IPS-15b (cell line): ENCODE results near the gene PMEPA1.

Source experiments
- H3K27me3 ChIP-seq: one replicate; pipeline ENCODE4 v1.6.1; 2013; ENCODE audit warnings: low read length; ENCODE audit not compliant: control insufficient read depth, insufficient read depth
- H3K36me3 ChIP-seq: one replicate; pipeline ENCODE4 v1.6.1; 2013; ENCODE audit warnings: low read length; ENCODE audit not compliant: control insufficient read depth, insufficient read depth
- H3K4me1 ChIP-seq: one replicate; pipeline ENCODE4 v1.6.1; 2013; ENCODE audit warnings: mild to moderate bottlenecking, low read length; ENCODE audit not compliant: control insufficient read depth, insufficient read depth
- H3K4me3 ChIP-seq: one replicate; pipeline ENCODE4 v1.5.1; 2013; ENCODE audit warnings: low read depth, low read length
- H3K9ac ChIP-seq: one replicate; pipeline ENCODE4 v1.6.1; 2013; ENCODE audit warnings: low read depth, mild to moderate bottlenecking, low read length
- H3K9me3 ChIP-seq: one replicate; pipeline ENCODE4 v1.6.1; 2013; ENCODE audit warnings: mild to moderate bottlenecking, low read length; ENCODE audit not compliant: control insufficient read depth, insufficient read depth

Gene PMEPA1

GRCh38 chr20:57734754-57735153 is 24.9 kb upstream of the PMEPA1 start:
- H3K27me3 ChIP-seq, result no peaks in the 10 kb centered on the region
- H3K9me3 ChIP-seq, result no peaks in the 10 kb centered on the region
- no peaks in the 10 kb centered on the region for H3K36me3 ChIP-seq
- H3K4me1 ChIP-seq, result peaks cover 3% of the 10 kb centered on the region
- no peak overlapping the region for H3K4me3 ChIP-seq
- no peak overlapping the region for H3K9ac ChIP-seq

DNA sequence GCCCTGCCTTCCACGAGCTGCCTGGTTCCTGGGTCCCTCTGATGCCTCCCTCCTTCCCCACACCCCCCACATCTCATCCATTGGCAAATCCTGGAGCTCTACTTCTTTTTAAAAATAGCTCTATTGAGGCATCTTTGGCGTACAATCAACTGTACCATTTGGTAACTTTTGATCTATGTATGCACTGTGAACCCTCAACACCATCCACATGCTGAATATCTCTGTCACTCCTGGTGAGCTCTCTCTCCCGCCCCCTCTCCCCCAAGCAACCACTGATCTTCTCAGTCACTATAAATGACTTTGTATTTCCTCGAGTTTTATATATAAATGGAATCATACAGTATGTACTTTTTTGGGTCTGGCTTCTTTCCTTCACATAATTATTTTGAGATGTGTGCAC is 22.4 kb upstream of the PMEPA1 start:
- Histone ChIP-seq H3K9ac (no peak overlapping the region), H3K27me3 (no peaks in the 10 kb centered on the region), H3K4me1 (peaks cover 3% of the 10 kb centered on the region), H3K4me3 (no peak overlapping the region), H3K9me3 (no peaks in the 10 kb centered on the region), H3K36me3 (no peaks in the 10 kb centered on the region)

- Histone ChIP-seq H3K4me1 (no peaks in the 10 kb centered on the region), H3K27me3 (no peaks in the 10 kb centered on the region), H3K36me3 (no peaks in the 10 kb centered on the region), H3K9ac (no peak overlapping the region), H3K9me3 (no peaks in the 10 kb centered on the region), H3K4me3 (no peak overlapping the region)
Observed at GRCh38 chr20:57728762-57729161, 18.9 kb upstream of the PMEPA1 start.

DNA sequence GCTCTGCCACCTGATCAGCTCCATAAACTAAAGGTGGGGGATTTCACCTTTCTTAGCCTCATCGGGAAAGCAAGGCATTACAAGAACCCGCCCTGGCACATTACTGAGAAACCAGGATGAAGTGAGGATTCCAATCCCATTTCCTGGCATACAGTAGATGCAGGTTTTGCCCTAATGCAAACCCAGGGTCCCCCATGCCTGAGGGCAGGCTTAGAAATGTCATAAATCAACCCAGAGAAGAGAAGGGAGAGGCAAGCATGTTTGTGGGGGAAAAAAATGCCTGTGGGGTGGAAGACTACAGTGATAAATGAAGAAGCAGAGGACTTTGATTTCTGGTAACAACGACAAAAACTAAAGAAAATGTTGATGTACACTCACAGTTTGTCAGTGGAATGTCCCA is 18.0 kb upstream of the PMEPA1 start:
- Histone ChIP-seq H3K9me3 (no peaks in the 10 kb centered on the region), H3K4me1 (no peaks in the 10 kb centered on the region), H3K27me3 (no peaks in the 10 kb centered on the region), H3K9ac (no peak overlapping the region), H3K4me3 (no peak overlapping the region), H3K36me3 (no peaks in the 10 kb centered on the region)

GRCh38 chr20:57725636-57726035 is 15.8 kb upstream of the PMEPA1 start:
- H3K4me1 ChIP-seq, result no peaks in the 10 kb centered on the region
- H3K9me3 ChIP-seq, result no peaks in the 10 kb centered on the region
- H3K4me3 ChIP-seq, result no peak overlapping the region
- no peak overlapping the region for H3K9ac ChIP-seq
- H3K36me3 ChIP-seq, result no peaks in the 10 kb centered on the region
- H3K27me3 ChIP-seq, result no peaks in the 10 kb centered on the region

GRCh38 chr20:57724610-57725405 is 15.0 kb upstream of the PMEPA1 start:
- Histone ChIP-seq H3K36me3 (no peaks in the 10 kb centered on the region), H3K27me3 (no peaks in the 10 kb centered on the region), H3K4me3 (no peak overlapping the region), H3K4me1 (no peaks in the 10 kb centered on the region), H3K9me3 (no peaks in the 10 kb centered on the region), H3K9ac (no peak overlapping the region)

DNA sequence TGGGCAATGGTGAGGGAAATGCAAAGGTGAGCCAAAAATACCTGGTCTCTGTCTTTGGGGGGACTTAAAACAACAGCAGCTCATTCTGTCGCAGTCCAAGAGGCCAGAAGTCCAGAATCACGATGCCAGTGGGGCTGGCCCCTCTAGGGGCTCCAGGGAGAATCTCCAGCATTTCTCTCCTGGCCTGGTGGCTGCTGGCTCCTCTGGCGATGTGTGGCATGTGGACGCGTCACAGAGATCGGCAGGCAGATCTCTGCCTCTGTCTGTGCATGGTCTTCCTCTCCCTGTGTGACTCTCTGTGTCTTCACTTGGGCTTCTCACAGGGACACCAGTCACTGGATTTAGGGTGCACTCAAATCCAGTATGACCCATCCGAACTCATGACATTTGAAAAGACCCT is 14.0 kb upstream of the PMEPA1 start:
- Histone ChIP-seq H3K27me3 (peaks cover 3% of the 10 kb centered on the region), H3K9ac (no peak overlapping the region), H3K4me1 (no peaks in the 10 kb centered on the region)

DNA sequence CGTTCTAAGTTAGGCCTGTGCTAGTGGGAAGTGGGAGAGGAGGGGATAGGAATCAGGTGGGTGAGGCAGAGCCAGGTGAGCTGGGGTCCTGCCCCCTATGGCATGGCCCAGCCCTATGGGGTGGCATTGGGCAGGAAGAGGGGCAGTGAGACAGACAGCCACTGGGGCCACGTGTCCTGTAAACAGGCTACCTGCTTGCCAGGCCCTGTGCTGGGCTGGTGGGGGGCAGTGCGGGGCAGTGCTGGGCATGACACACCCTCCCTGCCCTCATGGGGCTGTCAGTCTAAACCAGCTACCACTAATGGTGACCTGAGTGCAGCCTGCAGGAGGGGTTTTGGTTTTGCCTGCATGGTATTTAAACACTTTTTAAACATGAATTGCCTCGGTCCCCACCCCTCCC is 10.1 kb upstream of the PMEPA1 start:
- peaks cover 6% of the 10 kb centered on the region for H3K27me3 ChIP-seq

More for the DNA sequence above, 14.0 kb upstream of the PMEPA1 start:
- Histone ChIP-seq H3K4me3 (no peak overlapping the region), H3K36me3 (no peaks in the 10 kb centered on the region), H3K9me3 (no peaks in the 10 kb centered on the region)

GRCh38 chr20:57718490-57719009 is 8.7 kb upstream of the PMEPA1 start:
- H3K36me3 ChIP-seq, result no peaks in the 10 kb centered on the region
- peaks cover 2% of the 10 kb centered on the region for H3K4me1 ChIP-seq
- H3K27me3 ChIP-seq, result peaks cover 6% of the 10 kb centered on the region
- H3K9me3 ChIP-seq, result no peaks in the 10 kb centered on the region
- no peak overlapping the region for H3K9ac ChIP-seq
- peak overlapping the region; percentile 70 for H3K4me3 ChIP-seq

More for the DNA sequence above, 10.1 kb upstream of the PMEPA1 start:
- peaks cover 2% of the 10 kb centered on the region for H3K4me1 ChIP-seq
- H3K4me3 ChIP-seq, result no peak overlapping the region
- H3K9ac ChIP-seq, result no peak overlapping the region
- H3K36me3 ChIP-seq, result no peaks in the 10 kb centered on the region
- no peaks in the 10 kb centered on the region for H3K9me3 ChIP-seq

DNA sequence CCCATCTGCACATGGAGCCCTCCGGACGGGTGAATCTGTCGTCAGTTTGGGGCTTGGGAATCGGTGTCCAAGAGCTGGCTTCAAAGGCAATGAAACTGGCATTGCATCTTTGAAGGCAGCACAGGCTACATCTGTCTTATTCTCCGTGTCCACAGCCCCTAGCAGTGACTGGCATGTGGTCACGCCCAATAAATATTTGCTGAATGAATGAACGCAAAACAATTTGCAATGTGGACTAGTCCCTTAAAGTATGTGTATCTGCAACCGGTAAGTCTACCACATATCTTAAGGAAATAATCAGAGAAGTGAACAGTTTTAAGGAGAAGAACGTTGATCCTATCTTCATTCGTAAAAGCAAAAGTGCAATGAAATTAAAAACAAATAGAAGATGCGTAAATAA is 8.0 kb upstream of the PMEPA1 start:
- Histone ChIP-seq H3K9ac (no peak overlapping the region), H3K4me1 (peaks cover 2% of the 10 kb centered on the region), H3K9me3 (no peaks in the 10 kb centered on the region), H3K4me3 (no peak overlapping the region), H3K36me3 (no peaks in the 10 kb centered on the region), H3K27me3 (peaks cover 8% of the 10 kb centered on the region)

DNA sequence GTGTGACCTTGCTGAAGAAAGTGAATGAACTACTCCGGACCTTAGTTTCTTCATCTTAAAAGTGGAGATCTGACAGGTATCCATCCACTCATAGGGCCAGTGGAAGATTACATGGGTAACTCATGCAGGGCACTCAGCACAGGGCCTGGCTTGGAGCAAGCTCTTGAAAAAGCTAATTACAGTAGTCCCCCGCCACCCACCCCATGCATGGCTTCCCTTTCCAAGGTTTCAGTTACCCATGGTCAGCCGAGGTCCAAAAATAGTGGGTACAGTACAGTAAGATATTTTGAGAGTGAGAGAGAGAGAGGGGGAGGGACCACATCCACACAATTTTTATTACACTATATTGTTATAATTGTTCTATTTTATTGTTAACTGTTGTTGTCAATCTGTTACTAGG is 7.1 kb upstream of the PMEPA1 start:
- Histone ChIP-seq H3K4me1 (peaks cover 2% of the 10 kb centered on the region), H3K9ac (no peak overlapping the region), H3K36me3 (no peaks in the 10 kb centered on the region), H3K9me3 (no peaks in the 10 kb centered on the region), H3K27me3 (peaks cover 8% of the 10 kb centered on the region), H3K4me3 (no peak overlapping the region)

DNA sequence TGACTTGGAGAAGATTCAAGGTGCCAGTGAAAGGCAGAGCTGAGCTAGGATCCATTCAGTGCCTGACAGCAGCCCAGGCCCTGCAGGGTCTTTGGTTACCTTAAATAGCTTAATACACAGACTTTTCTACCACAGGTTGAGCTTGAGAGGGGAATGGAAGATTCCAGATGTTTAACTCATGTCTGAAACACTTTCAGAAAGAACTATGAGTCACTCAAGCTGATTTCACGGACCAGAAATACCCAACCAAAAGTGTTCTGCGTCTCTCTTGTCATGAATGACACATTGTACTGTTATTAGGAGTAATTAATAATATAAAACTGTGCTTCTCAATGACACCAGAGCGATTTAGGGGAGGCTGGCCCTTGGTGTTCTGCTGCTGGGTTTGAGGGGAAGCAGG is 6.4 kb upstream of the PMEPA1 start:
- Histone ChIP-seq H3K9ac (no peak overlapping the region), H3K36me3 (no peaks in the 10 kb centered on the region), H3K9me3 (no peaks in the 10 kb centered on the region), H3K4me1 (peaks cover 3% of the 10 kb centered on the region), H3K4me3 (no peak overlapping the region), H3K27me3 (peaks cover 8% of the 10 kb centered on the region)
